CD4-positive, alpha-beta T cell treated with Interferon gamma for 1 hour (primary cell): Measurements from ENCODE around the gene CD27.
"Not testable (repeated sequence)": the region's sequence is repeated elsewhere in the genome, so short reads cannot be mapped to it uniquely, and the experiment has no call there.

Experiments
- DNase-seq: peaks from one replicate; pipeline ENCODE4 v3.0.0-alpha.2; 2020

The CD27 gene

DNA sequence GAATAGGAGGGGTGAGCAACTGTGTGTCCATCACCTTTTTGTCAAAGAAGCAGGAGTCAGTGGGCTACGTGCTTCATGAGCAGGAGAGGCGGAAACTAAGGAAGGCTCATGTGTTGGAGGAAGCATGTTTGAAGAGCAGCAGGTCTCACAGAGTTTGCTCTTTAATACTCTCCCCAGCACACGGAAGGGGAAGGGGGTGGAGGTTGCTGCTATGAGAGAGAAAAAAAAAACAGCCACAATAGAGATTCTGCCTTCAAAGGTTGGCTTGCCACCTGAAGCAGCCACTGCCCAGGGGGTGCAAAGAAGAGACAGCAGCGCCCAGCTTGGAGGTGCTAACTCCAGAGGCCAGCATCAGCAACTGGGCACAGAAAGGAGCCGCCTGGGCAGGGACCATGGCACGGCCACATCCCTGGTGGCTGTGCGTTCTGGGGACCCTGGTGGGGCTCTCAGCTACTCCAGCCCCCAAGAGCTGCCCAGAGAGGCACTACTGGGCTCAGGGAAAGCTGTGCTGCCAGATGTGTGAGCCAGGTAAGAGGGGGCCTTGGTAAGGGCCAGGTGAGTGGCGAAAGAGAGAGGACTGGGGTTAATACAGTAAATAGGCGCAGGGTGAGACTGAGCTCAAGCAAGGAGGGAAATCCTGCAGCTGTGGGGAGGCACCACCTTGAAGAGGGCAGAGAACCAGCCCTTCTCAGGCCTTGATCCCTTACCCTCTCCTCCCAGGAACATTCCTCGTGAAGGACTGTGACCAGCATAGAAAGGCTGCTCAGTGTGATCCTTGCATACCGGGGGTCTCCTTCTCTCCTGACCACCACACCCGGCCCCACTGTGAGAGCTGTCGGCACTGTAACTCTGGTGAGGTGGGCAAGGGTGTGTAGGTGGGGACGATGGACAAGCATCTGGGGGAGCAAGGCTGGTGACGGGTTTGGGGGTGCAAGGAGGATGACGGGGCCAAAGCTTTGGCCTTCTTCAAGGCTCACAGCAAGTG is at the start of gene CD27:
Gene CD27, plus strand, starts transcription at position 252 of the 985 bp plus-strand sequence. Its CDS starts 141 bp downstream, at position 393.
- no peak for DNase-seq

DNA sequence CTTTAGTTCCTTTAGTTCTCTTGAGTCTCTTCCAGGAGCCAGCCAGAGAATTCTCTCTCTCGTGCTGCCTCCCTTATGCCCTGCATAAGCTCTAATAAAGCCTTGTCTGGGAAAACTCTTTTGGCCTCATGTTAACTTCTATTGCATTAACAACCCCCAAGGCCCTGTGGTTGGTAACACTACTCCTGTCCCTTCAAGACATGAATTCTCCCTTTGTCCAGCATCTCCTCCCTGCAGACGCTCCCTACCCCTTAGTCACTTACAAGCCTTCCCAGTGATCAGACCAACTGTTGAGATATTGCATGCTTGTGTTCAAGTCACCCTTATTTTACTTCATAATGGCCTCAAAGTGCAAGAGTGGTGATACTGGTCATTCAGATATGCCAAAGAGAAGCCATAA is 48.7 kb upstream of the CD27 start:
- DNase-seq: no peak

DNA sequence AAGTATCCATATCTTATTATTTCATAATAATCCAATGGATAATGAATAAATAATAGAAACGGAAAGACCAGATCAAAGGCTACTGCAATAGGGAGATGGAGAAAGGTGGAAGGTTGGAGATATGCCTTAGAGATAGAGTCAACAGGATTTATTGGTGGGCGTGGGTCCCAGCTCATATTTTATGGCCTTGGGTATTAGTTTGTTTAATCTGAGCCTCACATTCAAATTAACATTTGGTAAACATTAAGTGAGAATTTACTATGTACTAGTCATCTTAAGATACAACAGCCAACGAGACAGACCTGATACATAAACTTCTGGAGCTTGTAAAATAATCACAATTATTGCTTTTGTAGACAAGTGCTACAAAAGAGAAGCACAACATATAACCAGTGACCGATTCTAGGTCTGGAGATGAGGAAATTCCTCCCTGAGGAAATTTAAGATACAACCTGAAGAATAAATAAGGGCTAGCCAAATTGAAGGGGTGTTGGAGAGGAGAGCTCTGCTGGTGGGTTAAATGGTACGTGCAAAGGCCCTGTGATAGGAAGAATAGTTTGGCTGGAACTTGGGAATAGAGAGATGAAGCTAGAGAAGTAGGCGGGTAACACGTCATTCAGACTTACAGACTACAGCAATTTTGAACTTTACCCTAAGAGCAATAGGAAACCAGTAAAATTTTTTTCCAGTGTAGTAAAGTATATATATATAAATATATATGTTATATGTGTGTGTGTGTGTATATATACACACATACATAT is 44.7 kb upstream of the CD27 start:
- DNase-seq: no peak

DNA sequence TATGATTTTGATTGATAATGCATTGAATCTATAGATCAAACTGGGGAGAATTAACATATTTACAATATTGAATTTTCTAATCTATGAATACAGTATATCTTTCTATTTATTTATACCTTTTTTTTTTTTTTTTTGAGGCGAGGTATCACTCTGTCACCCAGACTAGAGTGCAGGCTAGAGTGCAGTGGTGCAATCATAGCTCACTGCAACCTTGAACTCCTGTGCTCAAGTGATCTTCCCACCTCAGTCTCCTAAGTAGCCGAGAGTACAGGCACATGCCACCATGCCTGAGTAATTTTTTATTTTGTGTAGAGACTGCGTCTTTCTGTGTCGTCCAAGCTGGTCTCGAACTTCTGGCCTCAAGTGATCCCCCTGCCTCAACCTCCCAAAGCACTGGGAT is 40.4 kb upstream of the CD27 start:
- no peak for DNase-seq

DNA sequence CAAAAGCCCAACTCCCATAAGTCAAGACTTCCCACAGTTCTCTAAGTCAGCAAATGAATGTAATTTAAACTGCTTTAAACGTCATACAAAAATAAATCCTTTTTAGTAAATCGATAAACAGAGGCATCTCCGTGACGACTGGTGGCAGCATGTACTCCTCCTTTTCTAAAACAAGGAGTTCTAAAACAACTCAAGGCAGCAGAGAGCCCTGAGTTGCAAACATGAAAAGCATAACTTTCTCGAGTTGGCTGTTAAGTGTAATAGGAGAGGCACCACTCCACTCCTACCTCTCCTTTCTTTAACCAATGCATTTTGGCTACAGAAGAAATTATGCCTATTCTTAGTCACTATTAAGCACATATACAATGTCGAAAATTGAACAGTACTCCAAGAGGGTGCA is 38.8 kb upstream of the CD27 start:
- no peak for DNase-seq

DNA sequence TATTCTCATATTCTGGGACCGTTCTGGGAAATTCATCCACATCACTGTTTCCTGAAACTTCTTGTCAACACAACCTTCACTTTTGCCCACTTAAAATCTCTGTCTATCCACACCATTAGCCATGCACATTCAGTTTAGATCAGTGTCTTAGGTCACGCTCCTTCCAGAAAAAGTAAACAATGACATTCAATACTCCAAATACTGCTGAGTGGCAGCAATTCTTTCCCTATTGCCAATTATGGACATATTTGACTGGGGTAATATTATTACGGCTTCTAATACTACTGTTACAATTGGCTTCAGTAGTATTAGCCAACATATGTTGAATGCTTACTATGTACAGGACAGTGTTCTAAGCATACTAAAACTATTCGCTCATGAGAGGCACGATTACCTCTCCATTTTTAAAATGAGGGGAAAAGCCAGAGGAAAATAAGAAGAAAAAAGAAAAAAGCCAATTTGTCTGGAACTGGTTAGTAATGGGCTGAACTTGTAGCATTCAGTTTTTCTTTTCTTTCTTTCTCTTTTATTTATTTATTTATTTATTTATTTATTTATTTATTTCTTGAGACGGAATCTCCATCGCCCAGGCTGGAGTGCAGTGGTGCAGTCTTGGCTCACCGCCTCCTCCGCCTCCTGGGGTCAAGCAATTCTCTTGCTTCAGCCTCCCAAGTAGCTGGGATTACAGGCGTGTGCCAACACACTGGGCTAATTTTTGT is 37.4 kb upstream of the CD27 start:
- no peak for DNase-seq

DNA sequence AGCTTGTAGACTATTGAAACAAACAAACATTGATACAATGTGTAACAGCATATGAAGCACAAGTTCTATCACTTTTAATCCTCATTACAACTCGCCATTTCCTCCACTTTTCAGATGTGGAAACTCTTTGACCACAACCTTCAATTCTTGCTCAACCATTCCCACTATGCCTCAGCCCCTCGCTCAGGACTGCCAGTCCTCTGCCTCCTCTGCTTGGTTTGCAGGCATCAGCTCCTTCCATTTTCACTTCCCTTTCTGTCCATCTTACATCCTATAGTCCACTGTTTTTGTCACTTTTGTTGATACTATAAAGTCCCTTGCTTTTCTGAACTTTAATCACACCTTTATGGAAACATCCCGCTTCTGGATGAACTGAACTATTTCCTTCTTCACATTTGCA is 28.2 kb upstream of the CD27 start:
- DNase-seq: peak; percentile 31

DNA sequence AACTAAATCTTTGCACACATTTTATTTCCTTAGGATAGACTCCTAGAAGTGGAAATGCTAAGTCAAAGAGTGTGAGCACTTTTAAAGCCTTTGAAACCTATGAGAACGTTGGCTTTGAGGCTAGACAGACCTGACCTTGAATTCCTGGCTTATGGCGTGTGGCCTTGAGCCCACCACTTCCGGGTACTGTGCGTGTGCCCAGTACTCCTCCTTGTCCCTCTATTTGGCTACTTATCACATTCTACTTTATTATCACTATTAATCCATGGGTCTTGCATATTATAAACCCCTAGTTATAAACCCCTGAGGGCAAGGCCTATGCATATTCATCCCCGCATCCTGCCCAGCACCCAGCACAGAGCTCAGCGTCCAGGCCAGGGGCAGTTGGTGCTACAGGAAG is 26.0 kb upstream of the CD27 start:
- no peak for DNase-seq

DNA sequence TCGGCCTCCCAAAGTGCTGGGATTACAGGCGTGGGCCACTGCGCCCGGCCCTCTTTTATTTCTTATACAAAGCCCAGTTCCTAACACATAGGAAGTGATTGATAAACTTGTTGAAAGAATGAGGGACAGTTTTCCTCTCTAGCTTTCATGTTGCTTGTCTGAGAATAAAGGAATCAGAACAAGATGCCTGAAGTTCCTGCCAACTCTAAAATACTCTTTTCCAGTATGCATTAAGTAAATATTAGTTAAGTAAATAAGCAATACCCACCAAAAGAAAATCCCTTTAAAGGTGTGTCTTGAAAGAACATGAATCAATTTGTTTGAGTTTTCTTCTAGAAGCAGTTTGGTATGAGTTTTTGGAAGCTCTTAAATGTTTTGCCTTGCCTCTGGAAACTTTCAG is 24.4 kb upstream of the CD27 start:
- DNase-seq: no peak

DNA sequence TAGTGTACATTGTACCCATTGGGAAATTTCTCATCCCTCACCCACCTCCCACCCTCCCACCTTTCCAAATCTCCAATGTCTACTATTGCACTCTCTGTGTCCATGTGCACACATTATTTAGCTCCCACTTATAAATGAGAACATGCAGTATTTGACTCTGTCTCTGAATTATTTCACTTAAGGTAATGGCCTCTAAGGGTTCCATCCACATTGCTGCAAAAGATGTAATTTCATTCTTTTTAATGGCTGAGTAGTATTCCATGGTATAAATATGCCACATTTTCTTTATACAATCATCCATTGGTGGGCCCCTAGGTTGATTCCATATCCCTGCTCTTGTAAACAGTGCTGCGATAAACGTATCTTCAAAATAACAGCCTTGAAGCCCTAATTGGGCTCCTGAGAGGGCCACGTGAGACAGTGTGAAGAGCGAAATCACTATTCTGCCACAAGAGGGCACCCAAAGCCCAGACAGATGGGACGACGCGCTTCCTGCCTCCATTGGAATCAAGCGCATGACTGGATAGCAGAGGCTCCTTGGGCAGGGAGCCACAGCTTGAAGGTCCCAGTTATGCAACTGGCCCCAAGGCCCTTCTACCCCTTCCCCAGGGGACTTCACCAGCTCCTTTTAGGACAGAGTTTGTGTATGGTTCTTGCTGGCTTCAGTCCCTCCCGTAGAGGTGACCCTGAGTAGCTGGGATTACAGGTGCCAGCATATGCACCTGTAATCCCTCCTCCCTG is 21.3 kb upstream of the CD27 start:
- peak; percentile 81 for DNase-seq

DNA sequence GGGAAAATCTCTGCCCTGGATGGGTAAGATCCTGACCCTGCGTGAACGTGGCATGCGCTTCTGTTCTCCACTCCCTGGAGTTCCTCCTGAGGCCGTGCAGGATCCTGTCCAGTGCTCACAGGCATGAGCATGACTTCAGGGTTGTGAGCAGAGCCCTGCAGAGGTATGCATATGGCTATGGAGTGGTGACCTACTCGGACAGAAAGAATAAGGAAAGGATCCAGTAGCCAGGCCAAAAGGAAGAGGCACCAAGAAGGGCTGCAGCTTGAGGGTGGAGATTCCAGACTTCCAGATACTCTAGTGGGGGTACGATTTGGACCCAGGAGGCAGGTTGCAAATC is 20.8 kb upstream of the CD27 start:
- no peak for DNase-seq

DNA sequence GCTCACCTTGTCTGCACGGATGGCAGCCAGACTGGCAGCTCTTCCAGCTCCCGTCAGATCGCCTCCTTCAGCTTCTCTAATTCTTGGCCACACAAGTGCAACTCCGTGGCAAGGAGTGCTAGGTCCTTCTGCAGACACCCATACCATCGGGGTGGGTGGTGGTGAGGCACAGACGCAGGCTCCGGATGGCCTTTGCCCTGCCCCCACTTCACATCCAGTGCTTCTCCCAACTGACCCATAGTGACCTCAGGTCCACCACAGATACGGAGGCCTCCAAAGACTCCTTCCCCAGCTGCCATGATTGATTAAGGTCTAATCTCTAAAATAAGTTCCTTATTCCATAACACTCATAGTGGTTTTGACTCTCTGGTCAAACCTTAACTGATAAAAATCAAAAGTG is 19.9 kb upstream of the CD27 start:
- DNase-seq: no peak

DNA sequence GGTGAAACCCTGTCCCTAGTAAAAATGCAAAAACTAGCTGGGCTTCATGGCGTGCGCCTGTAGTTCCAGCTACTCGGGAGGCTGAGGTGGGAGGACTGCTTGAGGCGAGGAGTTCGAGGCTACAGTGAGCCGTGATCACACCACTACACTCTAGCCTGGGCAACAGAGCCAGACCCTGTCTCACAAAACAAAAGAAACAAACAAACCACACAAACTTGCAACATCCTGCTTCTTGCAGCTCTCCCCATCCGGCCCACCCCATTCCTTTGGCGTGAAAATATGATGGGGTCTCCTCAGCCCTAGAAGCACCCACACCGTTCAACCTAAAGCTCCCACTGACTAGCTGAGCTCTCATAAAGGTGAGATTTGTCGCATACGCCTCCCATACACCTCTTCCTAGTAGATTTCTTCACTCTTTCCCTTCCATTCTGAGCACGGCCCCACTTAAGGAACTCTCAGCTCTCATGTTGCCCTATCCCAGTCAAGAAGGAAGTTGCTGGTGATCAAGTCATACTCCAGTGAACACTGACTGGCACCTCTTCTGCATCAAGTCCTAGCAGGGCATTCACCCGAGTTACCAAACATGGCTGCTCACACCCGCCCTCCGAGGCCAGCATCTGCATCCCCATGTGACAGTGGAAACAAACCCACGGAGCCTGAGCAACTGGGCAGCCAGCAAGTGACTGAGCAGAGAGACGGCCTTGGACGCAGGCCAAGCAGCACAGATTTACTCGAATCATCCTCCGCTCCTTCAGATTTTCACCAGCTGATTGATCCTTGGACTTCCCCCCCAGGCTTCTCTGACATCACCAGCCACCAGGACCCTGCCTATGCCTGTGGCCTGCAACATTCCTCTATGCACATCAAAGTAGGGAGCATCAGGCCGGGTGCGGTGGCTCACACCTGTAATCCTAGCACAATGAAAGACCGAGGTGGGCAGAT is 18.9 kb upstream of the CD27 start:
- peak; percentile 52 for DNase-seq

DNA sequence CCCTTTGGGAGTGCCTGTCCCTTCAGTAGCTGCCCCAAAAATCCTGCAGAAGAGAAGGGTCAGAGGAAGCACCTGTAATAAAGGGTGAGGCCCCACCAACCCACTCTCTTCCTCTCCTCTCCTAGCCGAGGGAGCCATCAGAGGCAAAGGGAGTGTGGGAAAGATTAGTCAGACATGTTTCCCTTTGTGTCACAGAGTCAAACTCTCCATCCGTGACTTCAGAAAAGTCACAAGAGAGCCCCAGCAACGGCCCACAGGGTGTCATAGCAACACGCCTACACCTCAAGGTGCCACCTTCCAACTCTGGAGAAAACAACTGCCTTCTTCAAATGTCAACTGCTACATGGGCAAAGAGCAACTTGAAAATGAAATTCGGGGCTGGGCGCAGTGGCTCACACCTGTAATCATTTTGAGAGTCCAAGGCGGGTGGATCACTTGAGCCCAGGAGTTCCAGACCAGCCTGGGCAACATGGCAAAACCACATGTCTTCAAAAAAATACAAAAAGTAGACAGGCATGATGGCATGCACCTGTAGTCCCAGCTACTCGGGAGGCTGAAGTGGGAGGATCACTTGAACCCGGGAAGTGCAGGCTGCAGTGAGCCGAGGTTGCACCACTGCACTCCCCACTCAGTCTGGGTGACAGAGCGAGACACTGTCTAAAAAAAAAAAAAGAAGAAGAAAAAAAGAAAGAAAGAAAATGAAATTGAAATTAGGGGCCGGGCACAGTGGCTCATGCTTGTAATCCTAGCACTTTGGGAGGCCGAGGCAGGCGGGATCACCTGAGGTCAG is 17.7 kb upstream of the CD27 start:
- peak; percentile 80 for DNase-seq

DNA sequence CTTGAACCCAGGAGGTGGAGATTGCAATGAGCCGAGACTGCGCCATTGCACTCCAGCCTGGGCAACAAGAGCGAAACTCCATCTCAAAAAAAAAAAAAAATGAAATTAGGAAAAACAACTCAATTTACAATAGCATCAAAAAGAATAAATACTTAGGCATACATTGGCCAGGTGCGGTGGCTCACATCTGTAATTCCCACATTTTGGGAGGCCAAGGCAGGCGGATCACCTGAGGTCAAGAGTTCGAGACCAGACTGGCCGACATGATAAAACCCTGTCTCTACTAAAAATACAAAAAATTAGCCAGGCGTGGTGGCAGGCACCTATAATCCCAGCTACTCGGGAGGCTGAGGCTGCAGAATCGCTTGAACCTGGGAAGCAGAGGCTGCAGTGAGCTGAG is 17.0 kb upstream of the CD27 start:
- not testable (repeated sequence) for DNase-seq

DNA sequence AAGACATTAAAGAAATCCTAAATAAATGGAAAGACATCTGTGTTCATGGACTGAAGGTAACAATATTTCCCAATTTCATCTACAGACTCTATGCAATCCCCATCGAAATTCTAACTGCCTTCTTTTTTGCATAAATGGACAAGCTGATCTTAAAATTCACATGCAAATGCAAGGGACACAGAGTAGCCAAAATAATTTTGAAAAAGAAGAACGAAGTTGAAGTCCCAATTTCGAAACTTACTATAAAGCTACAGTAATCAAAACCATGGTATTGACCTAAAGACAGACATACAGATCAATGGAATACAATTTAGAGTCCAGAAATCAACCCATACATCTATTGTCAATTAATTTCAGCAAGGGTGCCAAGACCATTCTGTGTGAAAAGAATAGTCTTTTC is 16.4 kb upstream of the CD27 start:
- no peak for DNase-seq

DNA sequence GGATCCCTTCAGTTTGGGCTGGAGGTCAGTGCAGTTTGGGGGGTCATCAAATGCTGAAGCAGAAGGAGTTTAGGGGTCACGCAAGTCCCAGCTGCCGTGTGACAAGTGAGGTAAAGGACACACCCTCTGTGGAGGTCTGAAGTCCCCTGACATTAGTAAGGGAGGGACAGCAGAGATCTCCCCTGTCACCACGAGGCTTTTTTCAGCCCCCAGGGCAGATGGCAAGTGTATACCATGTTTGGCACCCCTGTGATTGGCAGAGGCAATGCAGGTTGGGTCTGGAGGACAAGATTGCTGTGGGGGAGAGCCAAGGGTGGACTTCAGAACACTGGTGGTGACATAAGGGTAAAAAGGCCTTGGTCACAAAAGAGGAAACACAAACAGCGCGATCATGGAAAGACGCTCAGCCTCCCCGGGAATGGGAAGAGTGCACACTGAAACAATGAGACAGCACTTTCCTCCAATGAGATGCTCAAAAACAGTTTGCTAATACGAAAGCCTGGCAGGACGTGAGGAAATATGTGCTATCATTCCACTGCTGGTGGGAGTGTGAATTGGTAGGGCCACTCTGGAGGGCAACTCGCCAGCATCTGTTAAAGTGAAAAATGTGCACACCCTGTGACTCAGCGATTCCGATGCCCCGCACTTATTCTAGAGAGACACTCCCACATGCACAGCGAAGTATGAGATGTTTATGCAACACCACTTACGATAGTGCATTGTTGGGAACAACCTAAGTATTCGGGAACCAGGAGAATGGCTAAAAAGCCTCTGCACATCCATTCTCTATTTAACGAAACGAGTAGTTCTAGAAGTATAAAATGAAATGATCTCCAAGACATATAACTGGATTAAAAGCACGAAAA is 14.4 kb upstream of the CD27 start:
- no peak for DNase-seq

DNA sequence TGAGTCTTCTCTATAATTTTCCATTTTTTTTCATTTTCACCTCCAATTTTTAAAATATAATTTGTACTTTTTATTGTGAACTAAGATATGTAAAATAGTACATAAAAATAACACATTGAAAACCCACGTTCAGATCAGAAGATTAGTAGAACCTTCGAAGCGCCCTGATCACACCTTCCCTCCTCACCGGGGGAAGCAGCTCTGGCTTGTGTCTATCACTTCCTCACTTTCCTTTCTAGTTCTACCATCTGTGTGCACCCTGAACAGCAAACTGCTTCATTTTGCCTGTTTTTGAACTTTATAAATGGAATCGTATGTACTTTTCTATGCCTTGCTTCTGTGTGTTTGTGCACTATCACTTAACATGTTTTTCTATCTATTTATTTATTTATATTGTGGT is 11.8 kb upstream of the CD27 start:
- DNase-seq: no peak
